Muscle of arm (tissue), 12 donors: ENCODE data around the gene ETS1. TPM values are rescaled to one million over a fixed set of nuclear protein-coding genes. Genes with fewer than 3 reads are reported as not detected.

Experiments used
- DNase-seq: peaks from one replicate; pipeline ENCODE4 v3.0.0-alpha.2; 2013
- polyA plus RNA-seq, 12 donors: library from polyadenylated mRNA; unstranded; fragments of 120-200 nt; gene quantifications; one replicate each; pipeline ENCODE4 v1.2.1, GENCODE V29; 2013; ENCODE audit not compliant: insufficient read length in 12 of 12

Gene ETS1
- polyA plus RNA-seq, 12 donors, result 51.1 to 122 (median 63.2) TPM

GRCh38 chr11:128487978-128488377 is 99.4 kb downstream of the ETS1 start:
- DNase-seq, result no peak

GRCh38 chr11:128484172-128484571 is 103.2 kb downstream of the ETS1 start:
- DNase-seq, result no peak

- DNase-seq, result no peak
Measured at GRCh38 chr11:128483211-128483788, 104.1 kb downstream of the ETS1 start.

GRCh38 chr11:128482512-128483191 is 104.7 kb downstream of the ETS1 start:
- DNase-seq, result no peak

- DNase-seq, result no peak
Measured at GRCh38 chr11:128482092-128482491, 105.3 kb downstream of the ETS1 start.

- DNase-seq, result no peak
Measured at GRCh38 chr11:128481135-128481534, 106.2 kb downstream of the ETS1 start.

GRCh38 chr11:128480665-128481064 is 106.7 kb downstream of the ETS1 start:
- DNase-seq, result no peak

GRCh38 chr11:128480066-128480465 is 107.3 kb downstream of the ETS1 start:
- DNase-seq, result no peak

- DNase-seq, result no peak
Measured at GRCh38 chr11:128479144-128479543, 108.2 kb downstream of the ETS1 start.

- DNase-seq, result no peak
Measured at GRCh38 chr11:128478305-128478704, 109.1 kb downstream of the ETS1 start.

GRCh38 chr11:128477811-128478210 is 109.5 kb downstream of the ETS1 start:
- DNase-seq, result no peak

- DNase-seq, result no peak
Measured at GRCh38 chr11:128477278-128477677, 110.1 kb downstream of the ETS1 start.

GRCh38 chr11:128476729-128477128 is 110.6 kb downstream of the ETS1 start:
- DNase-seq, result no peak

- DNase-seq, result no peak
Measured at GRCh38 chr11:128476049-128476448, 111.3 kb downstream of the ETS1 start.

GRCh38 chr11:128474036-128474874 is 113.1 kb downstream of the ETS1 start:
- no peak for DNase-seq

- peak; percentile 55 for DNase-seq
Measured at GRCh38 chr11:128473636-128474035, 113.7 kb downstream of the ETS1 start.

- DNase-seq, result no peak
Measured at GRCh38 chr11:128472128-128473089, 114.9 kb downstream of the ETS1 start.

- DNase-seq, result no peak
Measured at GRCh38 chr11:128471138-128471661, 116.2 kb downstream of the ETS1 start.

- no peak for DNase-seq
Measured at GRCh38 chr11:128470081-128470480, 117.3 kb downstream of the ETS1 start.

- no peak for DNase-seq
Measured at GRCh38 chr11:128469220-128469619, 118.1 kb downstream of the ETS1 start.

- no peak for DNase-seq
Measured at GRCh38 chr11:128468111-128468510, 119.2 kb downstream of the ETS1 start.
